Measurements from ENCODE around the gene NRIP1. TPM values are rescaled to one million over a fixed set of nuclear protein-coding genes. Genes with fewer than 3 reads are reported as not detected.
A peak's percentile ranks its signal among the peaks of the same experiment; 100 is the strongest.

The NRIP1 gene
- total RNA-seq, 2 donors from 2014 or later = 29.9 to 35.9 TPM

DNA sequence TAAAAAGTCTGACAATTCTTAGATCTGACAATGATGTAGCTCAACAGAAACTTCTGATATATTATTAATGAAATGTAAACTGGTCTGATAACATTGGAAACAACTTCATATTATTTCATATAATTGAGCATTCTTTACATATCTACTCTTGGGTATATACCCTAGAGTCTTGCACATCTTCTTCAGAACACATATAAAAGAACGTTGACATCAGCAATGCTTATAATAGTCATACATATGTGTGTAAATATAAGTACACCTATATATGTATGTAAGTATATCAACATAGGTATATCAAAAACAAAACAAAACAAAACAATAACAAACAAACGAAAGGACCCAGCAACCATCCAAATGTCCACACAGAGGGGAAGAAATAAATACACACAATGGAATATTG is 38.4 kb downstream of the NRIP1 start:
- Histone ChIP-seq H3K36me3 (ENCODE audit: control insufficient read depth, insufficient read depth, low read length) (peaks cover 9% of the 10 kb centered on the region), H3K27me3 (ENCODE audit: control insufficient read depth, insufficient read depth, low read length, poor library complexity, severe bottlenecking) (no peaks in the 10 kb centered on the region), H3K9ac (ENCODE audit: extremely low read depth, low read length, poor library complexity, severe bottlenecking) (no peak overlapping the region), H3K27ac (ENCODE audit: low read depth, low read length) (no peak overlapping the region), H3K9me3 (ENCODE audit: control insufficient read depth, low read length) (peaks cover 7% of the 10 kb centered on the region), H3K4me3 (ENCODE audit: low read length) (no peak overlapping the region), H3K4me1 (ENCODE audit: control insufficient read depth, insufficient read depth, low read length) (no peaks in the 10 kb centered on the region)
- H3K9me3 Mint-ChIP-seq = peaks cover 8% of the 10 kb centered on the region
- 100% methylated on average over 1 of the region's 2 CpGs; no CpG with 5 or more reads in 1 of the 2 experiments for WGBS, 2 experiments (ENCODE audit: insufficient coverage in 1 of 2, insufficient read length in 1 of 2)
- no peaks in the 10 kb centered on the region for H3K27me3 Mint-ChIP-seq (ENCODE audit: insufficient read depth)
- DNase-seq = no peak
- H3K4me3 Mint-ChIP-seq = no peak overlapping the region
- no peak overlapping the region for H3K27ac Mint-ChIP-seq
- H3K4me1 Mint-ChIP-seq = peaks cover 11% of the 10 kb centered on the region
- peaks cover 13% of the 10 kb centered on the region for H3K36me3 Mint-ChIP-seq (ENCODE audit: low read depth)
- TF ChIP-seq, protein P1, sequence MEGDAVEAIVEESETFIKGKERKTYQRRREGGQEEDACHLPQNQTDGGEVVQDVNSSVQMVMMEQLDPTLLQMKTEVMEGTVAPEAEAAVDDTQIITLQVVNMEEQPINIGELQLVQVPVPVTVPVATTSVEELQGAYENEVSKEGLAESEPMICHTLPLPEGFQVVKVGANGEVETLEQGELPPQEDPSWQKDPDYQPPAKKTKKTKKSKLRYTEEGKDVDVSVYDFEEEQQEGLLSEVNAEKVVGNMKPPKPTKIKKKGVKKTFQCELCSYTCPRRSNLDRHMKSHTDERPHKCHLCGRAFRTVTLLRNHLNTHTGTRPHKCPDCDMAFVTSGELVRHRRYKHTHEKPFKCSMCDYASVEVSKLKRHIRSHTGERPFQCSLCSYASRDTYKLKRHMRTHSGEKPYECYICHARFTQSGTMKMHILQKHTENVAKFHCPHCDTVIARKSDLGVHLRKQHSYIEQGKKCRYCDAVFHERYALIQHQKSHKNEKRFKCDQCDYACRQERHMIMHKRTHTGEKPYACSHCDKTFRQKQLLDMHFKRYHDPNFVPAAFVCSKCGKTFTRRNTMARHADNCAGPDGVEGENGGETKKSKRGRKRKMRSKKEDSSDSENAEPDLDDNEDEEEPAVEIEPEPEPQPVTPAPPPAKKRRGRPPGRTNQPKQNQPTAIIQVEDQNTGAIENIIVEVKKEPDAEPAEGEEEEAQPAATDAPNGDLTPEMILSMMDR (conservative IDR thresholded peaks at IDR 0.05) = no peak

DNA sequence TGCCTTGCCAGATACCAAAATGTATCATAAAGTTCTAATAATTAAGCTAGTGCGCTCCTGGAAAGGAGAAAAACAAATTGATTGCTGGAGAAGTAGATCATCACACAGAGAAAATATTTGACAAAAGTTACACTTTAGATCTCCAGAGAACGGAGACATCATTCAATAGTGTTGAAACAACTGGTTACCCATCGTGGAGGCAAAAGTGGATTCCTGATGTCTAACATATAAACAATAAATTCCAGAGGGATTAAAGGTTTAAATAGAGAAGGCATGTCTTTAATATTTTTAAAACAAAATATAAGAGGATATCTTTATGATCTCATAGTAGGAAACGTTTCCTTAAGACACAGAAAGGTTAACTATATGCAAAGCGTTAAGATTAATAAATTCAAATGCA is 41.0 kb downstream of the NRIP1 start:
- Mint-ChIP-seq H3K36me3 (ENCODE audit: low read depth) (peaks cover 8% of the 10 kb centered on the region), H3K4me1 (peaks cover 4% of the 10 kb centered on the region), H3K4me3 (no peak overlapping the region), H3K27ac (no peak overlapping the region), H3K9me3 (peaks cover 8% of the 10 kb centered on the region), H3K27me3 (ENCODE audit: insufficient read depth) (no peaks in the 10 kb centered on the region)
- no peak for DNase-seq
- Histone ChIP-seq H3K27me3 (ENCODE audit: control insufficient read depth, insufficient read depth, low read length, poor library complexity, severe bottlenecking) (no peaks in the 10 kb centered on the region), H3K9me3 (ENCODE audit: control insufficient read depth, low read length) (peaks cover 7% of the 10 kb centered on the region), H3K36me3 (ENCODE audit: control insufficient read depth, insufficient read depth, low read length) (peaks cover 9% of the 10 kb centered on the region), H3K9ac (ENCODE audit: extremely low read depth, low read length, poor library complexity, severe bottlenecking) (no peak overlapping the region), H3K27ac (ENCODE audit: low read depth, low read length) (no peak overlapping the region), H3K4me3 (ENCODE audit: low read length) (no peak overlapping the region), H3K4me1 (ENCODE audit: control insufficient read depth, insufficient read depth, low read length) (no peaks in the 10 kb centered on the region)
- 92 to 93% methylated on average over 1 to 5 of the region's 5 CpGs for WGBS, 2 experiments (ENCODE audit: insufficient coverage in 1 of 2, insufficient read length in 1 of 2)
- TF ChIP-seq, protein P1 (conservative IDR thresholded peaks at IDR 0.05) = no peak

DNA sequence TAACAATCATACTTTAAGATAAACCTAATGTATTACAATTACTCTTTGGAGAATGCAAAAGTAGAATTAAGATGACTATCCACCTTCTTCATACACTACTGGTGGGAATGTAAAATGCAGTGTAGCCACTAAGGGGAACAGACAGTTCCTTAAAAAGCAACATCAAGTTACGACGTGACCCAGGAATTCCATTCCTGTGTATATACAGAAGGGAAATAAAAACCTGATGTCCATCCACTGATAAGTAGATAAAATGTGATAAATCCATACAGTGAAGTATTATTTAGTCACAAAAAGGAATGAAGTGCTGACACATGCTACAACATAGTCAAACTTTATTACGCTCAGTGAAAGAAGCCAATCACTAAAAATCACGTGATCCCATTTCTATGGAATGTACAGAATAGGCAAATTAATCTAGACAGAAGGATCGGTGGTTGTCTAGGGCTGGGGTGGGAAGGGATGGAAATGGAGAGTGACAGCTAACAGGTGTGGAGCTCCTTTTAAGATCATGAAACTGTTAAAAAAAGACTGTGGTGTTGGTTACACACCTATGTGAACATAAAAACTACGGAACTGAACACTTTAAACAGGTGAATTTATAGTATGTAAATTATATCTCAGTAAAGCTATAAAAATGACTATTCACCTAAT is 42.1 kb downstream of the NRIP1 start:
- H3K36me3 Mint-ChIP-seq (ENCODE audit: low read depth) = peaks cover 8% of the 10 kb centered on the region
- no peaks in the 10 kb centered on the region for H3K4me1 ChIP-seq (ENCODE audit: control insufficient read depth, insufficient read depth, low read length)
- no peak overlapping the region for H3K27ac ChIP-seq (ENCODE audit: low read depth, low read length)
- peaks cover 3% of the 10 kb centered on the region for H3K4me1 Mint-ChIP-seq
- no peak for DNase-seq
- H3K4me3 Mint-ChIP-seq = no peak overlapping the region
- H3K9ac ChIP-seq (ENCODE audit: extremely low read depth, low read length, poor library complexity, severe bottlenecking) = no peak overlapping the region
- TF ChIP-seq, protein P1 (conservative IDR thresholded peaks at IDR 0.05) = peak; percentile 48
- H3K27ac Mint-ChIP-seq = no peak overlapping the region
- H3K9me3 ChIP-seq (ENCODE audit: control insufficient read depth, low read length) = peaks cover 7% of the 10 kb centered on the region
- WGBS, 2 experiments (ENCODE audit: insufficient coverage in 1 of 2, insufficient read length in 1 of 2) = 96 to 100% methylated on average over 1 to 5 of the region's 6 CpGs
- peaks cover 9% of the 10 kb centered on the region for H3K36me3 ChIP-seq (ENCODE audit: control insufficient read depth, insufficient read depth, low read length)
- no peak overlapping the region for H3K4me3 ChIP-seq (ENCODE audit: low read length)
- no peaks in the 10 kb centered on the region for H3K27me3 Mint-ChIP-seq (ENCODE audit: insufficient read depth)
- H3K9me3 Mint-ChIP-seq = peaks cover 8% of the 10 kb centered on the region
- no peaks in the 10 kb centered on the region for H3K27me3 ChIP-seq (ENCODE audit: control insufficient read depth, insufficient read depth, low read length, poor library complexity, severe bottlenecking)
